Caco-2 (cell line): ENCODE results near the gene PTPN3. TPM values are rescaled to one million over a fixed set of nuclear protein-coding genes. Genes with fewer than 3 reads are reported as not detected.

Experiments used
- BruUV-seq: library from RNA; stranded (reverse); fragments of 400-500 nt; replicated peaks from 2 replicates; lab custom pipeline; 2021; lab: Mats Ljungman, UMichigan
- CTCF ChIA-PET: fragments of 300-600 bp; sonication (Branson Sonifier 250); formaldehyde crosslinking; loops from one replicate; lab custom pipeline; 2022; ENCODE audit warnings: antibody characterized with exemption; lab: Charles Lee
- POLR2A ChIA-PET: fragments of 300-600 bp; sonication (Branson Sonifier 250); formaldehyde crosslinking; loops from one replicate; lab custom pipeline; 2022; ENCODE audit warnings: antibody characterized with exemption; lab: Charles Lee
- DNase-seq, 2 experiments: peaks; one replicate each; pipeline versions ENCODE4 v3.0.0 to v3.0.0-alpha.2; 2020 to 2022
- H3K27me3 ChIP-seq: replicated peaks from 2 replicates; pipeline ENCODE4 v1.6.0; 2011; ENCODE audit warnings: low read length; ENCODE audit not compliant: control insufficient read depth, insufficient read depth
- H3K36me3 ChIP-seq: 2 replicates; pipeline ENCODE4 v1.5.1; 2011; ENCODE audit warnings: low read length; ENCODE audit not compliant: control insufficient read depth, insufficient read depth
- H3K4me1 ChIP-seq: fragments of 250-450 bp; sonication (Bioruptor Pico); 2 replicates; pipeline ENCODE4 v1.5.1; 2020; ENCODE audit warnings: mild to moderate bottlenecking
- H3K4me3 ChIP-seq: 2 replicates; pipeline ENCODE4 v1.5.1; 2011; ENCODE audit warnings: low read depth, mild to moderate bottlenecking, control low read depth, low read length
- H3K9me3 ChIP-seq: fragments of 250-450 bp; sonication (Bioruptor Pico); 2 replicates; pipeline ENCODE4 v1.5.1; 2020; ENCODE audit warnings: mild to moderate bottlenecking, moderate library complexity
- H3K27ac Mint-ChIP-seq: one replicate; pipeline ENCODE4 v1.8.0; 2022; ENCODE audit warnings: mixed read lengths; ENCODE audit not compliant: unreplicated experiment
- H3K27me3 Mint-ChIP-seq: one replicate; pipeline ENCODE4 v1.8.0; 2022; ENCODE audit warnings: mixed read lengths; ENCODE audit not compliant: insufficient read depth, unreplicated experiment
- H3K36me3 Mint-ChIP-seq: one replicate; pipeline ENCODE4 v1.8.0; 2022; ENCODE audit warnings: mild to moderate bottlenecking, mixed read lengths; ENCODE audit not compliant: insufficient read depth, unreplicated experiment
- H3K4me1 Mint-ChIP-seq: one replicate; pipeline ENCODE4 v1.8.0; 2022; ENCODE audit warnings: low read depth, mixed read lengths; ENCODE audit not compliant: unreplicated experiment
- H3K4me3 Mint-ChIP-seq: one replicate; pipeline ENCODE4 v1.8.0; 2022; ENCODE audit warnings: mild to moderate bottlenecking, moderate library complexity, mixed read lengths; ENCODE audit not compliant: unreplicated experiment
- H3K9me3 Mint-ChIP-seq: one replicate; pipeline ENCODE4 v1.8.0; 2022; ENCODE audit warnings: mixed read lengths; ENCODE audit not compliant: unreplicated experiment
- CTCF ChIP-seq, 2 experiments: fragments of 200-600 bp in 1 of 2; IDR thresholded peaks; 1 replicate in 1 of 2; 2 replicates in 1 of 2; pipeline versions ENCODE4 v1.5.1 to v1.8.0; 2011 to 2022; ENCODE audit warnings: antibody characterized with exemption in 1 of 2, control low read depth in 1 of 2, inconsistent platforms in 1 of 2, low read depth in 1 of 2, low read length in 1 of 2, mild to moderate bottlenecking in 1 of 2, moderate library complexity in 1 of 2; ENCODE audit not compliant: insufficient read depth in 1 of 2, severe bottlenecking in 1 of 2, unreplicated experiment in 1 of 2
- intact Hi-C: fragments of 100-400 bp; cut with micrococcal nuclease; formaldehyde crosslinking; loops from one replicate; pipeline ENCODE4 v1.10.0; 2022; ENCODE audit not compliant: unreplicated experiment
- total RNA-seq: library from RNA; stranded (reverse); gene quantifications from 2 replicates; pipeline ENCODE4 v1.2.3, GENCODE V29; 2022

Gene PTPN3
- total RNA-seq, 1 experiment from 2014 or later = 12.4 TPM

DNA sequence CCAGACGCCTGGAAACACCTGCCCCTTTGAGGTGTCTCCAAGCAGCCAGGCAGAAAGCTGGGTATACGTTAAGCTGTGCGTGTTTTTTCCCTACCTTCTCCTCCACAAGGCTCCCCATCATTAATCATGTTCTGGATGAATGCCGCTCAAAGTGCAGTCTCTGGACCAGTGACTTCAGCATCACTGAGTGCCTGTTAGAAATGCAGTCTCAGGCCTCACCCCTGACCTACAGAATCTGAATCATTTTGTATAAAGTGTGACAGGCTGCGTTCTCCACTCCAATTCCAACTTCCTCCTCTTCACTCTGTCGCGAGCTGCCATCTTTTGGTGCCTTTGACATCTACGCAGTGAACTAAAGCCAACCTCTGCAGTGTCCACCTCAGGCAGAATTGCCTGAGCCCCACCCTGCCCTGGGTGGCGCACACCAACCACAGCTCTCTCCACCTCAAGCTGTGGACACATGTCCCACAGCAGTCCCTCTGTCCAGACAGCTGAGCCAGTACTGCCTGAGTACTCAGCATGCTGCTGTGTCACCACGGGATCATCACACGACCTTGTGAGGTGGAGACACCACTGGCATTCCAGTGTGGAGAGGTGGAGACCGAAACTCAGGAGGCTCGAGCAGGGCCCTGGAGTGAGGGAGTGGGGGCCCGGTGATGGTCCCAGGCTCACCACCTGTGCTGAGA, 14.2 kb downstream of the PTPN3 start:
- Mint-ChIP-seq H3K27ac (no peak overlapping the region), H3K4me1 (peaks cover 5% of the 10 kb centered on the region), H3K36me3 (no peaks in the 10 kb centered on the region), H3K4me3 (no peak overlapping the region), H3K9me3 (no peaks in the 10 kb centered on the region), H3K27me3 (no peaks in the 10 kb centered on the region)
- POLR2A ChIA-PET = no interaction called here
- Histone ChIP-seq H3K27me3 (no peaks in the 10 kb centered on the region), H3K4me1 (no peaks in the 10 kb centered on the region), H3K4me3 (no peak overlapping the region), H3K9me3 (no peaks in the 10 kb centered on the region), H3K36me3 (no peaks in the 10 kb centered on the region)
- intact Hi-C loops = no loop called here
- DNase-seq = no peak
- no TSS peak for BruUV-seq
- CTCF ChIA-PET = no interaction called here
- TF ChIP-seq CTCF (IDR thresholded peaks at IDR 0.05; ENCODE audit: insufficient read depth in 1 of 2, low read depth in 1 of 2, low read length in 1 of 2, severe bottlenecking in 1 of 2, unreplicated experiment in 1 of 2) = no peak

DNA sequence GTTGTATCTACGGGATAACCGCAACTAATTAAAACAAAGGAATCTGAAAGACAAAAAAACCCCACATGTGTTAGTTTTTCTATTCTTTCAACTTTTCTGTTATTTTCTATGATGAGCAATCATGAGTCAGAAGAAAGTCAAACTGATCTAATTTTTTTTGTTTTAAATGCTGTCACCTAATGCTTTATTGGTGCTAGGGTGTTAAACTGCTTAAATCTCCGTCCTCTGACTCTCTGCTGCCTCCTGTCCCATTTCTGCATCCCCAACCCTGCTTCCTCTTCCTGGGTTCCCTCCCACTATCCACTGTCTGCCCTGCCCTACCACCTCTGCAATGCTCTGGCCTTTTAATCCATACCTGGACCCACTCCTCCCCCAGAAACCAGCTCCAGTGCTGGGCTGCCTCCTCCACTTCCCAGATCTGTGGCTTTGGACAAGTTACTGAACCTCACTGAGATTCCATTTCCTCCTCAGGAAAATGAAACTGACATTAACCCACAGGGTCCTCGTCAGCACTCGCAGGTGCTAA, 15.7 kb downstream of the PTPN3 start:
- no peak overlapping the region for H3K27ac Mint-ChIP-seq
- ChIA-PET POLR2A (no interaction called here), CTCF (no interaction called here)
- no peaks in the 10 kb centered on the region for H3K36me3 Mint-ChIP-seq
- H3K4me1 Mint-ChIP-seq = peaks cover 19% of the 10 kb centered on the region
- Histone ChIP-seq H3K27me3 (no peaks in the 10 kb centered on the region), H3K4me3 (no peak overlapping the region), H3K4me1 (peaks cover 12% of the 10 kb centered on the region), H3K36me3 (no peaks in the 10 kb centered on the region), H3K9me3 (no peaks in the 10 kb centered on the region)
- H3K4me3 Mint-ChIP-seq = no peak overlapping the region
- intact Hi-C loops = no loop called here
- DNase-seq = no peak
- H3K27me3 Mint-ChIP-seq = no peaks in the 10 kb centered on the region
- BruUV-seq = no TSS peak
- no peak for TF ChIP-seq CTCF (IDR thresholded peaks at IDR 0.05; ENCODE audit: insufficient read depth in 1 of 2, low read depth in 1 of 2, low read length in 1 of 2, severe bottlenecking in 1 of 2, unreplicated experiment in 1 of 2)
- H3K9me3 Mint-ChIP-seq = no peaks in the 10 kb centered on the region

DNA sequence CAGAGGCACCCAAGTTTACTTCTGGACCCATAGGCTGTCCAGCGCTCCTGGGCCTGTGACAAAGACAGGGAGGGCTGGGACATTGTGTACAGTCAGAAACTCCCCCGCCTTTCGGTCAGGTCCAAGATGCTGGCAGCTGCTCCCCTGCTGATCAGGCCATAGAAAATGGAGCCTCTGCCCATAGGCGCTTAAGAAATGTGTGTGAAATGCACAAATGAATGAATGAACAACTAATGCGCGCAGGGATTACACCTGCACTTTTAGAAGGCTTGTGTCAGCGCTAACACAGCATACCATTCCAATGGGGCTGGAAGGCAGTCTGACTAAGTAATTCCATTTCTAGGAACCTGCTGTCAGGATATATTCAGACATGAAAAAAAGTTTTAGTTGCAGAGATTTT, 16.3 kb downstream of the PTPN3 start:
- POLR2A ChIA-PET = no interaction called here
- BruUV-seq = no TSS peak

More for the DNA sequence above, 16.3 kb downstream of the PTPN3 start:
- H3K4me3 Mint-ChIP-seq = no peak overlapping the region
- Histone ChIP-seq H3K4me1 (peaks cover 18% of the 10 kb centered on the region), H3K9me3 (no peaks in the 10 kb centered on the region), H3K27me3 (no peaks in the 10 kb centered on the region), H3K4me3 (no peak overlapping the region), H3K36me3 (no peaks in the 10 kb centered on the region)
- no peak for TF ChIP-seq CTCF (IDR thresholded peaks at IDR 0.05; ENCODE audit: insufficient read depth in 1 of 2, low read depth in 1 of 2, low read length in 1 of 2, severe bottlenecking in 1 of 2, unreplicated experiment in 1 of 2)
- intact Hi-C loops = no loop called here
- H3K36me3 Mint-ChIP-seq = no peaks in the 10 kb centered on the region
- CTCF ChIA-PET = no interaction called here
- H3K27me3 Mint-ChIP-seq = no peaks in the 10 kb centered on the region
- peaks cover 25% of the 10 kb centered on the region for H3K4me1 Mint-ChIP-seq
- no peak for DNase-seq
- H3K27ac Mint-ChIP-seq = no peak overlapping the region
- H3K9me3 Mint-ChIP-seq = no peaks in the 10 kb centered on the region
